Sigmoid colon (tissue), 7 donors: ENCODE measurements around the gene PLPPR1. TPM values are rescaled to one million over a fixed set of nuclear protein-coding genes. Genes with fewer than 3 reads are reported as not detected.

ENCODE experiments used
- DNase-seq: peaks from one replicate; pipeline ENCODE4 v3.0.0-alpha.2; 2019
- H3K27ac ChIP-seq, 4 donors: fragments of 200-600 bp; sonication (generic); one replicate each; pipeline ENCODE4 v1.5.1; 2016 to 2019; ENCODE audit warnings: mild to moderate bottlenecking in 1 of 4
- H3K27me3 ChIP-seq, 3 donors: fragments of 200-600 bp; sonication (generic); one replicate each; pipeline ENCODE4 v1.5.1; 2019; ENCODE audit warnings: mild to moderate bottlenecking in 1 of 3
- H3K36me3 ChIP-seq, 4 donors: fragments of 200-600 bp; sonication (generic); one replicate each; pipeline ENCODE4 v1.5.1; 2016 to 2019
- H3K4me1 ChIP-seq, 4 donors: fragments of 200-600 bp; sonication (generic); one replicate each; pipeline ENCODE4 v1.5.1; 2017 to 2019
- H3K4me3 ChIP-seq, 4 donors: fragments of 200-600 bp; sonication (generic); one replicate each; pipeline ENCODE4 v1.5.1; 2017 to 2019; ENCODE audit warnings: mild to moderate bottlenecking in 2 of 4, moderate library complexity in 1 of 4
- H3K9me3 ChIP-seq, 4 donors: fragments of 200-600 bp in 3 of 4; sonication (generic) in 3 of 4; one replicate each; pipeline versions ENCODE4 v1.5.1 to v1.6.1; 2013 to 2019
- EP300 ChIP-seq, 4 donors: sonication (generic); formaldehyde crosslinking; IDR thresholded peaks; one replicate each; pipeline ENCODE4 v1.6.1; 2017; ENCODE audit warnings: antibody characterized with exemption in 4 of 4
- POLR2A ChIP-seq, 2 donors: fragments of 450-650 bp; IDR thresholded peaks; one replicate each; pipeline ENCODE4 v1.6.1; 2016; ENCODE audit warnings: antibody characterized with exemption in 2 of 2, mild to moderate bottlenecking in 2 of 2, moderate library complexity in 2 of 2
- POLR2AphosphoS5 ChIP-seq, 4 donors: sonication (generic); formaldehyde crosslinking; IDR thresholded peaks; one replicate each; pipeline ENCODE4 v1.6.1; 2017; ENCODE audit warnings: antibody characterized with exemption in 4 of 4
- WGBS, 2 donors: extraction: QIAGEN DNeasy Blood & Tissue Kit; methylation state at CpG; one replicate each; pipeline ENCODE4 v1.1.7; 2013; 5-methylcytosine and 5-hydroxymethylcytosine counted together
- intact Hi-C: fragments of 100-400 bp; cut with DNase I; formaldehyde crosslinking; loops from one replicate; pipeline ENCODE4 v1.15.1; 2023
- polyA plus RNA-seq, 3 donors: library from polyadenylated mRNA; stranded (reverse); fragments of 200-250 nt; gene quantifications; one replicate each; pipeline ENCODE4 v1.2.3, GENCODE V29; 2013
- total RNA-seq, 4 donors: library from RNA; depleted of rRNA; stranded (reverse); fragments of >200 nt; gene quantifications; one replicate each; pipeline ENCODE4 v1.1.0, GENCODE V29; 2016
- TF ChIP-seq, protein P1 (sequence below), 4 experiments: fragments of 450-650 bp in 3 of 4; fragments of 200-600 bp in 1 of 4; IDR thresholded peaks; one replicate each; pipeline ENCODE4 v1.5.1; 2016 to 2019; ENCODE audit warnings: antibody characterized with exemption in 4 of 4, mild to moderate bottlenecking in 3 of 4, moderate library complexity in 2 of 4
- donor health status: healthy with polysubstance abuse.
- donor health status: Bipolar disorder and iron deficiency.
- donor health status: healthy.

The PLPPR1 gene
- total and polyA plus RNA-seq, 7 donors, result 0.07 to 0.81 (median 0.38) TPM; not detected in 3

DNA sequence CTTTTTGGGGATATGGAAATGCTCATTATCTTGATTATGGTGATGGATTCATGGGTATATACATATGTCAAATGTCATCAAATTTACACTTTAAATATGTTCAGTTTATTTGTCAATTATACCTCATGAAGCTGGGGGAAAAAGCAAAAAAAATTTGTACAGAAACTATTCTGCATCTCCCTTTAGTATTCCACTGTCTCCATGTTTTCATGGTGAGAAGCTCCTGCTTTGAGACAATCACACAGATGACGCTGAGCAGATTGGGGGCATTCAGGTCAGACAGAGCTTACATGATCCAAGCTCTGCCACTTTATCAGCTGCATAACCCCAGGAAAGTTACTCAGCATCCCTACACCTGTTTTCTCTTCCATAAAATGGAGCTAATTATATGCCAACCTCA is 101.5 kb downstream of the PLPPR1 start:
- 78 to 84% methylated on average over 1 of the region's 1 CpG for WGBS, 2 donors
- TF ChIP-seq, protein P1, sequence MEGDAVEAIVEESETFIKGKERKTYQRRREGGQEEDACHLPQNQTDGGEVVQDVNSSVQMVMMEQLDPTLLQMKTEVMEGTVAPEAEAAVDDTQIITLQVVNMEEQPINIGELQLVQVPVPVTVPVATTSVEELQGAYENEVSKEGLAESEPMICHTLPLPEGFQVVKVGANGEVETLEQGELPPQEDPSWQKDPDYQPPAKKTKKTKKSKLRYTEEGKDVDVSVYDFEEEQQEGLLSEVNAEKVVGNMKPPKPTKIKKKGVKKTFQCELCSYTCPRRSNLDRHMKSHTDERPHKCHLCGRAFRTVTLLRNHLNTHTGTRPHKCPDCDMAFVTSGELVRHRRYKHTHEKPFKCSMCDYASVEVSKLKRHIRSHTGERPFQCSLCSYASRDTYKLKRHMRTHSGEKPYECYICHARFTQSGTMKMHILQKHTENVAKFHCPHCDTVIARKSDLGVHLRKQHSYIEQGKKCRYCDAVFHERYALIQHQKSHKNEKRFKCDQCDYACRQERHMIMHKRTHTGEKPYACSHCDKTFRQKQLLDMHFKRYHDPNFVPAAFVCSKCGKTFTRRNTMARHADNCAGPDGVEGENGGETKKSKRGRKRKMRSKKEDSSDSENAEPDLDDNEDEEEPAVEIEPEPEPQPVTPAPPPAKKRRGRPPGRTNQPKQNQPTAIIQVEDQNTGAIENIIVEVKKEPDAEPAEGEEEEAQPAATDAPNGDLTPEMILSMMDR (IDR thresholded peaks at IDR 0.05), result no peak
- TF ChIP-seq POLR2AphosphoS5 (IDR thresholded peaks at IDR 0.05) (no peak), POLR2A (IDR thresholded peaks at IDR 0.05) (no peak), EP300 (IDR thresholded peaks at IDR 0.05) (no peak)
- no peaks in the 10 kb centered on the region for H3K4me1 ChIP-seq
- no peaks in the 10 kb centered on the region for H3K27me3 ChIP-seq
- DNase-seq, result no peak
- H3K27ac ChIP-seq, result no peak overlapping the region
- peaks cover 0 to 2% (median 0%) of the 10 kb centered on the region in 4 donors for H3K9me3 ChIP-seq
- intact Hi-C loops, result no loop called here
- no peaks in the 10 kb centered on the region for H3K36me3 ChIP-seq
- H3K4me3 ChIP-seq, result no peak overlapping the region

DNA sequence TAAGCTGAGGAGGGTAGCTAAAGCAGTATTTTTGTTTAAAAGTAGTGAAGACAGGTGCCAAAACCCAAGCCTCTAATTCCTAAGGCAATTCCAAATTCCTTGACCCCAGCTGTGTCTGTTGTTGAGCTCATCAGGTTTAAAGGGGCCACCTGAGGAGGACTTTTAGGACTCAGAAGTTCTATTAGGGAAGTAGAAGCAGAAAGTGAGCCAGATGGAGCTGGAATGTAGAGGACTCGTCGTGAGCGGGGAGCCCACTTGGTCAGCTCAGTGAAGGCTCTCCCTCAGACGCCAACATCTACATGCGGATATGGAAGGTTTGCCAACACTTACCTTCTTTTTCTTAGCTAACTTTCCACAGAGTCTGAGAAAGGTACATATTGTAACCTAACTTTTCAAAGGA is 102.8 kb downstream of the PLPPR1 start:
- no peak for DNase-seq
- no peaks in the 10 kb centered on the region for H3K36me3 ChIP-seq
- 82 to 85% methylated on average over 5 of the region's 5 CpGs for WGBS, 2 donors
- intact Hi-C loops, result no loop called here
- H3K9me3 ChIP-seq, result peaks cover 0 to 2% (median 0%) of the 10 kb centered on the region in 4 donors
- H3K4me3 ChIP-seq, result no peak overlapping the region
- no peaks in the 10 kb centered on the region for H3K4me1 ChIP-seq
- H3K27ac ChIP-seq, result no peak overlapping the region
- H3K27me3 ChIP-seq, result no peaks in the 10 kb centered on the region
- TF ChIP-seq, protein P1 (IDR thresholded peaks at IDR 0.05), result no peak

DNA sequence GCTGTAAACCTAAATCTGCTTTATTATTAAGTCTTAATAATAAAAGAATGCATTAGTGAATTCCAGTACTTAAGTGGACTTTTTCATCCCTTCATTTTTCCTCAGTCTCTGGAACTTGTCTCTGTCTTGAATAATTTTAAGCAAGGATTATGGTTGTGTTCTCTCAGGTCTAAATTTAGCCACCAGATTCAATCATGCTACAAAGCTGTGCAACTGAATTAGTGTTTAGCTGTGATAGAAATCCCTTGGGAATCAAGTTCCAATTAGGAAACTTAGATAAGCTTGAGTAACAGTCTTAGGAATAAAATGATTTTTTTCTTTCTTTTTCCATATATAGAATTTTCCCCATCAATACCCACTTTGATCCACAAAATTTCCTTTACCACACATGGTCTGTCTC is 104.3 kb downstream of the PLPPR1 start:
- TF ChIP-seq, protein P1 (IDR thresholded peaks at IDR 0.05), result no peak
- TF ChIP-seq POLR2A (IDR thresholded peaks at IDR 0.05) (no peak), POLR2AphosphoS5 (IDR thresholded peaks at IDR 0.05) (no peak), EP300 (IDR thresholded peaks at IDR 0.05) (no peak)
- Histone ChIP-seq H3K27me3 (no peaks in the 10 kb centered on the region), H3K36me3 (no peaks in the 10 kb centered on the region), H3K4me1 (no peaks in the 10 kb centered on the region), H3K9me3 (no peaks in the 10 kb centered on the region), H3K4me3 (no peak overlapping the region), H3K27ac (no peak overlapping the region)
- intact Hi-C loops, result no loop called here
- no peak for DNase-seq

DNA sequence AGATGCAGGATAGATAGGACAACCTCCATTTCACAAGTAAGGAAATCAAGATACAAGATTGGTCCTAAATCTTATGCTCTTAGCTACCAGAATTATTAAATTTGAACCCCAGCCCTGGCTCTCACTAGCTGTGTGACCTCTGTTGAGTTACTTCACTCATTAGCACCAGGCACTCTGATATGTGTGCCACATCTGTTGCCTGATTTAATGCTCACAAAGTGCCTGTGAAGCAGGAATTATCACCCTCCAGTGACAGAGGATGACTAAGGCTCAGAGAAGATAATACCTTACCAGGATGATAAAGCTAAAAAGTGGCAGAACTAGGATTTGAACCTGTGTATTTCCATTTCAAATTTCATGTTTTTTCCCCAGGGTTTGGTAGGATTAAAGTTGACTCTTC is 110.0 kb downstream of the PLPPR1 start:
- H3K27ac ChIP-seq, result no peak overlapping the region
- H3K4me3 ChIP-seq, result no peak overlapping the region
- intact Hi-C loops, result no loop called here
- H3K36me3 ChIP-seq, result no peaks in the 10 kb centered on the region
- H3K27me3 ChIP-seq, result no peaks in the 10 kb centered on the region
- TF ChIP-seq, protein P1 (IDR thresholded peaks at IDR 0.05), result no peak
- TF ChIP-seq POLR2A (IDR thresholded peaks at IDR 0.05) (no peak), EP300 (IDR thresholded peaks at IDR 0.05) (no peak), POLR2AphosphoS5 (IDR thresholded peaks at IDR 0.05) (no peak)
- no peak for DNase-seq
- H3K9me3 ChIP-seq, result no peaks in the 10 kb centered on the region
- no peaks in the 10 kb centered on the region for H3K4me1 ChIP-seq

DNA sequence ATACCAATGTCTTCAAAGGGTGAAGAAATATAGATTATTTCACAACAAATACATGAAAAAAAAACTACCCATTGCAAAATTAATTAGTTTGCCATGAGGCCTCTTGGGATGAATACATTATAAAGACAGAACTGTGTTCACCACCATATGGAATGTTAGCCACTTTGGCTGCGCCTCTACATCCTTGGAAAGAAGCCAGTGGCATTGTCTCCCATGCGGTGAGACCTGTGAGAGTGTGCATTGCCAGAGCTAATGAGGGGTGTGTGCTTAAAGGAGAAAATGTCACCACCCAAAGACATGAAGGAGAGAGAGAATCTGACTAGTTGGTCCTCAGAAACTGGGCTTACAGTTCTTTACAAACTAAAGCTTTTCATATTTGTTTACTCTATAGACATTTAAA is 110.6 kb downstream of the PLPPR1 start:
- no peak for DNase-seq
- H3K27me3 ChIP-seq, result no peaks in the 10 kb centered on the region
- H3K9me3 ChIP-seq, result no peaks in the 10 kb centered on the region
- H3K36me3 ChIP-seq, result no peaks in the 10 kb centered on the region
- TF ChIP-seq POLR2AphosphoS5 (IDR thresholded peaks at IDR 0.05), result no peak
- TF ChIP-seq POLR2A (IDR thresholded peaks at IDR 0.05), result no peak
- intact Hi-C loops, result no loop called here
- 80 to 89% methylated on average over 2 of the region's 2 CpGs for WGBS, 2 donors
- no peak overlapping the region for H3K4me3 ChIP-seq
- no peak overlapping the region for H3K27ac ChIP-seq
- no peaks in the 10 kb centered on the region for H3K4me1 ChIP-seq
